ENCODE data around the gene APOA4. TPM values are rescaled to one million over a fixed set of nuclear protein-coding genes. Genes with fewer than 3 reads are reported as not detected.

APOA4 gene
- polyA plus RNA-seq, 2 of the 4 experiments (the other 2 are of a cell fraction), result not detected

DNA sequence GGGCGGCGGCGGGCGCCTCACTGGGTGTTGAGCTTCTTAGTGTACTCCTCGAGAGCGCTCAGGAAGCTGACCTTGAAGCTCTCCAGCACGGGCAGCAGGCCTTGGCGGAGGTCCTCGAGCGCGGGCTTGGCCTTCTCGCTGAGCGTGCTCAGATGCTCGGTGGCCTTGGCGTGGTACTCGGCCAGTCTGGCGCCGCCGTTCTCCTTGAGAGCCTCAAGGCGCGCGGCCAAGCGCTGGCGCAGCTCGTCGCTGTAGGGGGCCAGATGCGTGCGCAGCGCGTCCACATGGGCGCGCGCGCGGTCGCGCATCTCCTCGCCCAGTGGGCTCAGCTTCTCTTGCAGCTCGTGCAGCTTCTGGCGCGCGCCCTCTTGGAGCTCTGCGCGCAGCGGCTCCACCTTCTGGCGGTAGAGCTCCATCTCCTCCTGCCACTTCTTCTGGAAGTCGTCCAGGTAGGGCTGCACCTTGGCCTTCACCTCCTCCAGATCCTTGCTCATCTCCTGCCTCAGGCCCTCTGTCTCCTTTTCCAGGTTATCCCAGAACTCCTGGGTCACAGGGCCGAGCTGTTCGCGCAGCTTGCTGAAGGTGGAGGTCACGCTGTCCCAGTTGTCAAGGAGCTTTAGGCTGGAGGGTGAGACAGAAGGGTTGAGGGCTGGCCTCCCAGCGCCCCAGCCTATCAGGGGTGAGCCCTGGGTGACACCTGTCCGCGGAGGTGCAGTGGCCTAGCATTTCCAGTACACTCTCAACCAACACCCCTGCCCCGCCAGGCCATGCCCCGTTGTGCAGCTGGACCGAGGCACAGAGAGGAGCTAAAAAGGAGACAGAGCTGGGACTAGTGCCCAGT, 12.9 kb upstream of the APOA4 start:
- H3K4me2 ChIP-seq, result peak overlapping the region; percentile 72
- ChIA-PET POLR2A (interaction anchor here (0.5 to 1.5 kb wide), 6 partner anchors 30 to 63 kb away, joined by 3 to 10 read pairs (median 4); partner anchors contain the start of genes APOA5, BUD13 and ZPR1), CTCF (interaction anchor here (0.6 to 3.7 kb wide), 29 partner anchors 9 to 399 kb away, joined by 3 to 56 read pairs (median 4); partner anchors contain the start of genes APOA4, APOA5 and BUD13)
- peak overlapping the region; percentile 27 for H3K4me3 ChIP-seq
- DNase-seq (ENCODE audit: low read depth in 1 of 2, low spot score in 1 of 2) (peak; percentile 67 to 89), FAIRE-seq (no peak), ATAC-seq (peak; percentile 87 to 92)
- 0 out of 3 replicates have a peak, but pooled peaks cover 4% of the 10 kb centered on the region for H3K4me1 ChIP-seq
- no peaks in the 10 kb centered on the region for H3K9me3 ChIP-seq
- peak overlapping the region; percentile 20 to 79; a peak in 5 of 6 replicates for H3K27ac ChIP-seq
- 33% methylated on average over 3 of the region's 57 CpGs for WGBS (ENCODE audit: missing lambda C conversion rate)
- no peak for TF ChIP-seq MAZ (IDR thresholded peaks at IDR 0.05; ENCODE audit: borderline replicate concordance, low read depth, low read length)
- TF ChIP-seq, protein P1, sequence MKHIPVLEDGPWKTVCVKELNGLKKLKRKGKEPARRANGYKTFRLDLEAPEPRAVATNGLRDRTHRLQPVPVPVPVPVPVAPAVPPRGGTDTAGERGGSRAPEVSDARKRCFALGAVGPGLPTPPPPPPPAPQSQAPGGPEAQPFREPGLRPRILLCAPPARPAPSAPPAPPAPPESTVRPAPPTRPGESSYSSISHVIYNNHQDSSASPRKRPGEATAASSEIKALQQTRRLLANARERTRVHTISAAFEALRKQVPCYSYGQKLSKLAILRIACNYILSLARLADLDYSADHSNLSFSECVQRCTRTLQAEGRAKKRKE (CRISPR knock-in tag; IDR thresholded peaks at IDR 0.05; ENCODE audit: low read depth), result no peak
- peak; percentile 41 for TF ChIP-seq POLR2A (IDR thresholded peaks at IDR 0.05; ENCODE audit: low read length)
- no peak for TF ChIP-seq BHLHE40 (IDR thresholded peaks at IDR 0.05; ENCODE audit: low read depth, low read length)
- peak; percentile 61; the same call in 1 of the 2 replicates for TF ChIP-seq HDAC2 (IDR thresholded peaks at IDR 0.05)
- peak; percentile 86 for TF ChIP-seq MAX (IDR thresholded peaks at IDR 0.05)
- no peak for TF ChIP-seq ESRRA (IDR thresholded peaks at IDR 0.05; ENCODE audit: borderline replicate concordance, low read length)
- TF ChIP-seq GATA3 (IDR thresholded peaks at IDR 0.05; ENCODE audit: borderline replicate concordance), result no peak
- no peak for TF ChIP-seq FOSL2 (IDR thresholded peaks at IDR 0.05)
- TF ChIP-seq FOSL2 (CRISPR knock-in tag; IDR thresholded peaks at IDR 0.05), result no peak
- no peak for TF ChIP-seq PHF8 (IDR thresholded peaks at IDR 0.05; ENCODE audit: borderline replicate concordance, low read depth)
- peak; percentile 64 for TF ChIP-seq SMC3 (IDR thresholded peaks at IDR 0.05)
- TF ChIP-seq PBX3 (IDR thresholded peaks at IDR 0.05), result no peak
- TF ChIP-seq, protein P2, sequence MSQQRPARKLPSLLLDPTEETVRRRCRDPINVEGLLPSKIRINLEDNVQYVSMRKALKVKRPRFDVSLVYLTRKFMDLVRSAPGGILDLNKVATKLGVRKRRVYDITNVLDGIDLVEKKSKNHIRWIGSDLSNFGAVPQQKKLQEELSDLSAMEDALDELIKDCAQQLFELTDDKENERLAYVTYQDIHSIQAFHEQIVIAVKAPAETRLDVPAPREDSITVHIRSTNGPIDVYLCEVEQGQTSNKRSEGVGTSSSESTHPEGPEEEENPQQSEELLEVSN (IDR thresholded peaks at IDR 0.05; ENCODE audit: borderline replicate concordance, low read depth), result peak; percentile 90; the same call in 1 of the 2 replicates
- no peak for TF ChIP-seq ZFP36 (IDR thresholded peaks at IDR 0.05; ENCODE audit: borderline replicate concordance, partially characterized antibody)
- TF ChIP-seq EHF (CRISPR knock-in tag; IDR thresholded peaks at IDR 0.05), result no peak
- no peak for TF ChIP-seq JUNB (IDR thresholded peaks at IDR 0.05)
- no peak for TF ChIP-seq FOSB (CRISPR knock-in tag; IDR thresholded peaks at IDR 0.05)
- no peak for TF ChIP-seq POLR2AphosphoS2 (conservative IDR thresholded peaks at IDR 0.05; ENCODE audit: low read length)
- no peak for TF ChIP-seq ZNF302 (CRISPR knock-in tag; IDR thresholded peaks at IDR 0.05)
- TF ChIP-seq, protein P3, sequence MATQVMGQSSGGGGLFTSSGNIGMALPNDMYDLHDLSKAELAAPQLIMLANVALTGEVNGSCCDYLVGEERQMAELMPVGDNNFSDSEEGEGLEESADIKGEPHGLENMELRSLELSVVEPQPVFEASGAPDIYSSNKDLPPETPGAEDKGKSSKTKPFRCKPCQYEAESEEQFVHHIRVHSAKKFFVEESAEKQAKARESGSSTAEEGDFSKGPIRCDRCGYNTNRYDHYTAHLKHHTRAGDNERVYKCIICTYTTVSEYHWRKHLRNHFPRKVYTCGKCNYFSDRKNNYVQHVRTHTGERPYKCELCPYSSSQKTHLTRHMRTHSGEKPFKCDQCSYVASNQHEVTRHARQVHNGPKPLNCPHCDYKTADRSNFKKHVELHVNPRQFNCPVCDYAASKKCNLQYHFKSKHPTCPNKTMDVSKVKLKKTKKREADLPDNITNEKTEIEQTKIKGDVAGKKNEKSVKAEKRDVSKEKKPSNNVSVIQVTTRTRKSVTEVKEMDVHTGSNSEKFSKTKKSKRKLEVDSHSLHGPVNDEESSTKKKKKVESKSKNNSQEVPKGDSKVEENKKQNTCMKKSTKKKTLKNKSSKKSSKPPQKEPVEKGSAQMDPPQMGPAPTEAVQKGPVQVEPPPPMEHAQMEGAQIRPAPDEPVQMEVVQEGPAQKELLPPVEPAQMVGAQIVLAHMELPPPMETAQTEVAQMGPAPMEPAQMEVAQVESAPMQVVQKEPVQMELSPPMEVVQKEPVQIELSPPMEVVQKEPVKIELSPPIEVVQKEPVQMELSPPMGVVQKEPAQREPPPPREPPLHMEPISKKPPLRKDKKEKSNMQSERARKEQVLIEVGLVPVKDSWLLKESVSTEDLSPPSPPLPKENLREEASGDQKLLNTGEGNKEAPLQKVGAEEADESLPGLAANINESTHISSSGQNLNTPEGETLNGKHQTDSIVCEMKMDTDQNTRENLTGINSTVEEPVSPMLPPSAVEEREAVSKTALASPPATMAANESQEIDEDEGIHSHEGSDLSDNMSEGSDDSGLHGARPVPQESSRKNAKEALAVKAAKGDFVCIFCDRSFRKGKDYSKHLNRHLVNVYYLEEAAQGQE (IDR thresholded peaks at IDR 0.05), result no peak
- peak in 1 of 2 experiments; percentile 52; a peak in 1 of 5 replicates for TF ChIP-seq JUN (IDR thresholded peaks at IDR 0.05)
- TF ChIP-seq NFE2L2 (conservative IDR thresholded peaks at IDR 0.05; ENCODE audit: low read length), result no peak
- no peak for TF ChIP-seq CHD4 (IDR thresholded peaks at IDR 0.05; ENCODE audit: borderline replicate concordance)
- no peak for TF ChIP-seq RCOR1 (IDR thresholded peaks at IDR 0.05; ENCODE audit: low read depth, low read length)
- TF ChIP-seq EP300 (IDR thresholded peaks at IDR 0.05), result no peak
- TF ChIP-seq HOXA7 (CRISPR knock-in tag; IDR thresholded peaks at IDR 0.05), result no peak
- peak; percentile 52 to 63 for TF ChIP-seq RAD21 (conservative IDR thresholded peaks at IDR 0.05 in 1 of 2, IDR thresholded peaks at IDR 0.05 in 1 of 2)
- TF ChIP-seq MYC (IDR thresholded peaks at IDR 0.05; ENCODE audit: borderline replicate concordance, low read length), result no peak
- no peak for TF ChIP-seq HEYL (CRISPR knock-in tag; IDR thresholded peaks at IDR 0.05)
- peak; percentile 58 for TF ChIP-seq CTCF (IDR thresholded peaks at IDR 0.05)
- TF ChIP-seq CBX2 (IDR thresholded peaks at IDR 0.05; ENCODE audit: borderline replicate concordance, low read depth), result no peak
- no peak for TF ChIP-seq HES2 (IDR thresholded peaks at IDR 0.05)
